ENCODE data around the gene DUSP10.
A peak's percentile ranks its signal among the peaks of the same experiment; 100 is the strongest.

The DUSP10 gene

GRCh38 chr1:221716713-221717484 is 25.0 kb downstream of the DUSP10 start:
- Histone ChIP-seq H3K9me3 (ENCODE audit: control insufficient read depth, low read length) (no peaks in the 10 kb centered on the region), H2BK5ac (ENCODE audit: low read depth, low read length, poor library complexity, severe bottlenecking) (no peak overlapping the region), H3K23ac (ENCODE audit: low read length in 2 of 2) (no peak overlapping the region), H3K4me2 (ENCODE audit: low read length, poor library complexity, severe bottlenecking) (no peak overlapping the region), H3K79me1 (replicated peaks; ENCODE audit: low read length, poor library complexity, severe bottlenecking) (peaks cover 13% of the 10 kb centered on the region), H3K9ac (ENCODE audit: low read length) (no peak overlapping the region), H2AFZ (ENCODE audit: low read depth, low read length) (no peak overlapping the region), H3K27ac (ENCODE audit: low read length, poor library complexity, severe bottlenecking) (peak overlapping the region; percentile 92), H3K27me3 (ENCODE audit: control insufficient read depth in 1 of 2, insufficient read depth in 1 of 2, low read length in 2 of 2) (no peaks in the 10 kb centered on the region), H3K4me1 (ENCODE audit: control insufficient read depth, insufficient read depth, low read depth, low read length) (peaks cover 31% of the 10 kb centered on the region), H2AK5ac (ENCODE audit: low read length, severe bottlenecking) (peak overlapping the region; percentile 85), H3K18ac (ENCODE audit: low read depth in 1 of 2, low read length in 2 of 2) (peak overlapping the region; percentile 35 to 93), H4K91ac (ENCODE audit: low read length) (peak overlapping the region; percentile 98), H2BK15ac (ENCODE audit: low read depth, poor library complexity, severe bottlenecking) (no peak overlapping the region), H2BK120ac (ENCODE audit: low read depth, low read length) (peak overlapping the region; percentile 93), H3K14ac (ENCODE audit: low read length in 2 of 2) (no peak overlapping the region), H4K8ac (ENCODE audit: low read length) (peak overlapping the region; percentile 95), H2BK12ac (ENCODE audit: low read length in 2 of 2) (peak overlapping the region; percentile 37 to 99), H3K4ac (ENCODE audit: low read depth in 1 of 2, low read length in 2 of 2) (peak overlapping the region; percentile 15 to 93), H3K36me3 (ENCODE audit: control insufficient read depth in 1 of 2, insufficient read depth in 2 of 2, low read depth in 1 of 2, low read length in 2 of 2) (no peaks in the 10 kb centered on the region), H3K4me3 (ENCODE audit: insufficient read depth in 1 of 2, low read depth in 1 of 2, low read length in 2 of 2) (no peak overlapping the region)
- 27% methylated on average over 6 of the region's 7 CpGs for WGBS
- peak; percentile 60 for DNase-seq

- Histone ChIP-seq H3K18ac (ENCODE audit: low read depth in 1 of 2, low read length in 2 of 2) (peak overlapping the region; percentile 69 to 93), H3K79me1 (replicated peaks; ENCODE audit: low read length, poor library complexity, severe bottlenecking) (peaks cover 18% of the 10 kb centered on the region), H2AFZ (ENCODE audit: low read depth, low read length) (no peak overlapping the region), H3K36me3 (ENCODE audit: control insufficient read depth in 1 of 2, insufficient read depth in 2 of 2, low read depth in 1 of 2, low read length in 2 of 2) (peaks cover 0 to 3% of the 10 kb centered on the region in 2 experiments), H2BK15ac (ENCODE audit: low read depth, poor library complexity, severe bottlenecking) (peak overlapping the region; percentile 95), H2AK5ac (ENCODE audit: low read length, severe bottlenecking) (peak overlapping the region; percentile 51), H2BK12ac (ENCODE audit: low read length in 2 of 2) (peak overlapping the region; percentile 91 to 94), H3K27me3 (ENCODE audit: control insufficient read depth in 1 of 2, insufficient read depth in 1 of 2, low read length in 2 of 2) (no peaks in the 10 kb centered on the region), H4K91ac (ENCODE audit: low read length) (peak overlapping the region; percentile 98), H4K8ac (ENCODE audit: low read length) (no peak overlapping the region), H3K4me1 (ENCODE audit: control insufficient read depth, insufficient read depth, low read depth, low read length) (peaks cover 30% of the 10 kb centered on the region), H3K14ac (ENCODE audit: low read length in 2 of 2) (no peak overlapping the region), H3K4me2 (ENCODE audit: low read length, poor library complexity, severe bottlenecking) (peak overlapping the region; percentile 49), H3K9me3 (ENCODE audit: control insufficient read depth, low read length) (no peaks in the 10 kb centered on the region), H3K4ac (ENCODE audit: low read depth in 1 of 2, low read length in 2 of 2) (peak overlapping the region in 1 of 2 experiments; percentile 93), H3K9ac (ENCODE audit: low read length) (no peak overlapping the region), H3K27ac (ENCODE audit: low read length, poor library complexity, severe bottlenecking) (peak overlapping the region; percentile 72), H3K4me3 (ENCODE audit: insufficient read depth in 1 of 2, low read depth in 1 of 2, low read length in 2 of 2) (no peak overlapping the region), H2BK5ac (ENCODE audit: low read depth, low read length, poor library complexity, severe bottlenecking) (no peak overlapping the region), H2BK120ac (ENCODE audit: low read depth, low read length) (peak overlapping the region; percentile 77), H3K23ac (ENCODE audit: low read length in 2 of 2) (no peak overlapping the region)
- WGBS = 47% methylated on average over 2 of the region's 2 CpGs
- DNase-seq = peak; percentile 88
These were observed 26.3 kb downstream of the DUSP10 start for GRCh38 chr1:221715321-221716169.

DNA sequence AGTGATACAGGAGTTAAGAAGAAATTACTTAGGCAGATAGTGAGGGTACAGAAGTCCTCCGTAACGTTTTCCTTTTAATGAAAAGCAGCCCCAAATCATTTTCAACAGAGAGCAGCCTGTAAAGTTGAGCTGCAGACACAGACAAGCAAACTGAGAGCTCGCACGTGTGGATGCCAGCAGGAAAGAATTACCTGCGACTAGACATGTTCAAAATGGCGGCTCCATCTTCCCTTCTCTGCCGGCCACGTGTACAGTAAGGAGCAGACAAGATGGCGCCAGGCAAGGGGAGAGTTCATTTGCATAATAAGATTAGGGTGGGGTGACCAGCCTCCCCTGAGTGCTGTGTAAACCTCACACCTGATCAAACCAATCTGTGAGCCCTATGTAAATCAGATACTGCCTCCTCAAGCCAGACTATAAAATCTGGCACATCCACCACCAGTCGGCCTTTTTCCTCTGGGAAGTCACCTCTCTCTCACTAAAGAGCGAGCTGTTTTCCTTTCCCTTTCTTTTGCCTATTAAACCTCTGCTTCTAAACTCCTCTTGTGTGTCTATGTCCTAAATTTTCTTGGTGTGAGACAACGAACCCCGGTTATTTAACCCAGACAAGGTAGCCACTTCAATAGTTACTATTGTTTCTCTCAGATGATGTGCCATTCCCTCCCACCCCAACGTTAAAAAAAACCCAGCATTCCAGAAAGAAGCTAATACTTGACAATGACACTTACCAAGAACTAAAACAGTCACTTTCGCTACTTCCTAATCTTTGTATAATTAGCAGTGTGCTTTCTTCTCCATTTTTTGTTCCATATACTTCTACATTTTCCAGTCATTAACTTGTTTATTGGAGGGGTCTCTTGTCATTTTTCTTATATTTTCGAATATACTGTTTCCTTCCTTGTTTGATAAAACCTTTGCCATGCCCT is 27.4 kb downstream of the DUSP10 start:
- no peak overlapping the region for H3K9ac ChIP-seq (ENCODE audit: low read length)
- H3K36me3 ChIP-seq (ENCODE audit: control insufficient read depth in 1 of 2, insufficient read depth in 2 of 2, low read depth in 1 of 2, low read length in 2 of 2) = peaks cover 0 to 3% of the 10 kb centered on the region in 2 experiments
- 84% methylated on average over 13 of the region's 16 CpGs for WGBS
- no peak overlapping the region for H2AFZ ChIP-seq (ENCODE audit: low read depth, low read length)
- H3K27ac ChIP-seq (ENCODE audit: low read length, poor library complexity, severe bottlenecking) = peak overlapping the region; percentile 43
- no peaks in the 10 kb centered on the region for H3K9me3 ChIP-seq (ENCODE audit: control insufficient read depth, low read length)
- no peak for DNase-seq
- H3K4ac ChIP-seq (ENCODE audit: low read depth in 1 of 2, low read length in 2 of 2) = peak overlapping the region; percentile 83 to 89
- H3K14ac ChIP-seq (ENCODE audit: low read length in 2 of 2) = no peak overlapping the region
- H2BK5ac ChIP-seq (ENCODE audit: low read depth, low read length, poor library complexity, severe bottlenecking) = no peak overlapping the region
- H2BK12ac ChIP-seq (ENCODE audit: low read length in 2 of 2) = peak overlapping the region; percentile 81 to 89
- H2BK120ac ChIP-seq (ENCODE audit: low read depth, low read length) = no peak overlapping the region
- H3K79me1 ChIP-seq (replicated peaks; ENCODE audit: low read length, poor library complexity, severe bottlenecking) = peaks cover 19% of the 10 kb centered on the region
- H3K4me2 ChIP-seq (ENCODE audit: low read length, poor library complexity, severe bottlenecking) = no peak overlapping the region
- peak overlapping the region; percentile 78 to 85 for H3K18ac ChIP-seq (ENCODE audit: low read depth in 1 of 2, low read length in 2 of 2)
- no peaks in the 10 kb centered on the region for H3K27me3 ChIP-seq (ENCODE audit: control insufficient read depth in 1 of 2, insufficient read depth in 1 of 2, low read length in 2 of 2)
- no peak overlapping the region for H3K23ac ChIP-seq (ENCODE audit: low read length in 2 of 2)
- H3K4me1 ChIP-seq (ENCODE audit: control insufficient read depth, insufficient read depth, low read depth, low read length) = peaks cover 27% of the 10 kb centered on the region
- H4K91ac ChIP-seq (ENCODE audit: low read length) = peak overlapping the region; percentile 71
- H4K8ac ChIP-seq (ENCODE audit: low read length) = peak overlapping the region; percentile 61
- H3K4me3 ChIP-seq (ENCODE audit: insufficient read depth in 1 of 2, low read depth in 1 of 2, low read length in 2 of 2) = no peak overlapping the region
- H2AK5ac ChIP-seq (ENCODE audit: low read length, severe bottlenecking) = peak overlapping the region; percentile 35
- H2BK15ac ChIP-seq (ENCODE audit: low read depth, poor library complexity, severe bottlenecking) = peak overlapping the region; percentile 58

Measured in mesenchymal stem cell (in vitro differentiated cells and primary cell).